SH-SY5Y (cell line): ENCODE results near the gene DLG2.

Experiments used
- GATA2 ChIP-seq: IDR thresholded peaks from 2 replicates; pipeline ENCODE4 v1.6.1; 2011; ENCODE audit warnings: mild to moderate bottlenecking, low read depth, low read length
- GATA3 ChIP-seq: IDR thresholded peaks from 2 replicates; pipeline ENCODE4 v1.6.1; 2011; ENCODE audit warnings: low read depth, mild to moderate bottlenecking, low read length, moderate library complexity

The DLG2 gene

DNA sequence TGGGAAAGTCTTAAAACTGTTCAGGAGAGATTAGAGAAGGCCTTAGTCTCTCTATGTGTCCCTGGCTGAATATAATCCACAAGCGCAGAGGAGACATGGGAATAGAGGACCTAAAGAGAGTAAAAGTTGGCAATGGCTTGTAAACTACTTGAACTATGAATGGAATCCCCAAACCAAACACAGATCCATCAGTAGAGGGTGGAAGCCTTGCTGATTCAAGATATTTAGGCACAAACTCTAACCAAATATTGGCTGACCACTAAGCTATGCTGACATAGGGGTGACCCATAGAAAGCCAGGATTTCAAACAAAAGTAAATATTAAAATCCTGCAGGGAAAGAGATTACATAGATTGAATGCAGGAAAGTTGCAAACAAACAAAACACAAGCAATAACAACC is 439.2 kb downstream of the DLG2 start:
- TF ChIP-seq GATA2 (no peak), GATA3 (no peak)

DNA sequence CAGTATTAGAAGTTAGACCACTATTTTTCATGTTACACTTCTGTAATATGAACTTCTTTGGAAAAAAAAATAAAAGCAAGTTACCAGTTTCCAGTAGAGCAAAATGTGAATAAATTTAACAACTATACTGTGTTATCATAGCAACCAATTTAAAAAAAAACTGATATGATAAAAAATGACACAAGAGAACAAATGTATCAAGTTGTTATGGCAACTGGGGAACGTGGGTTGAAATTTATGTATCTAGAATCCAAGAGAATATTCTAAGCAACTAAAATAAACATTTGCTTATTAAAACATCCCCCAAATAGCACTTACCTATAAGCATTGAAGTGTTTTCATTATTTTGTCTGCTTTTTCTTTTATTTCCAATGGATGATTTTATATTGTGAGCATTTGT is 442.4 kb downstream of the DLG2 start:
- TF ChIP-seq GATA3 (no peak), GATA2 (no peak)

- TF ChIP-seq GATA2 (no peak), GATA3 (no peak)
Observed at GRCh38 chr11:85182441-85183387, 444.4 kb downstream of the DLG2 start.

- TF ChIP-seq GATA2 (no peak), GATA3 (no peak)
Observed at GRCh38 chr11:85180528-85180927, 446.6 kb downstream of the DLG2 start.

DNA sequence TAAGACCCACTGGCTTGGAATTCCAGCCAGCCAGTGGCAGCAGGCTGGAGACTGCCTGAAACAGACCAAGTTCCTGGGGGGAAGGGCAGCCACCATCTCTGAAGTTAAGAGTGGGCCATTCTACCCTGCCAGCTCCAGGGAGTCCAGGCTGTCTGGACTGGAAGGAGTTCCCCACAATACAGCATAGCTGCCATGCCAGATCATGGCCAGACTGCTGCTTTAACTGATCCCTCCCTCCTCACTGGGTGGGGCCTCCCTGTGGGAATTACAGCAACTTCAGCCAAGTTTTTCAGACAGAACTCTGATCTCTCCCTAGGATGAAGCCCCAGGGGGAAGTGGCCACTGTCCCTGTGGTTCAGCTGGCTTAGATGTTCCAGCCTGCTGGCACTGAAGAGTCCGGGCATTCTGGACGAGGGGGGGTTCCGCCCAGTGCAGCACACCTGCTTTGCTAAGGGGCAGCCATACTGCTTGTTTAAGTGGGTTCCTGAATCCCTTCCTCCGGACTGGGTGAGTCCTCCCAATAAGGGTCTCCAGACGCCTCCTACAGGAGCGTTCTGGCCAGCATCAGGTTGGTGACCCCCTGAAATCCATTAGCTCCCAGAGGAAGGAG is 455.4 kb downstream of the DLG2 start:
- TF ChIP-seq GATA3 (no peak), GATA2 (no peak)

- TF ChIP-seq GATA3 (no peak), GATA2 (no peak)
Observed at GRCh38 chr11:85170184-85170583, 457.0 kb downstream of the DLG2 start.

DNA sequence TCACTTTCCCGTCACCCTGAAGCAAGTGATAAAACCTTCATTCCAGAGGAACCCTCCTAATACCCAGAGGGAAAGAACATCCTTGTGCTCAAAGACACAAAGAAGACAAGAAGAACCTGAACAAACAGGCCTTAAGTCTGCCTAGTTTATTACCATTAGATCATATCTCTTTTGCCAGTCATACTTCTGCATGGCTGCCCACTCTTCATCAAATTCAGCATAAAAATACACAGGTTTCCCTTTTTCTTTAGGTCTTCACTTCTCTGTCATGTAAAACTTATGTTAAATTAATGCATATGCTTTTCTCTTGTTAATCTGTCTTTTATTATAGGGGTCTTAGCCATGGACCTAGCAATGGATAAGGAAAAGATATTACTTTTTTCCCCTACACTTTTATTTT is 459.7 kb downstream of the DLG2 start:
- TF ChIP-seq GATA2 (no peak), GATA3 (no peak)

DNA sequence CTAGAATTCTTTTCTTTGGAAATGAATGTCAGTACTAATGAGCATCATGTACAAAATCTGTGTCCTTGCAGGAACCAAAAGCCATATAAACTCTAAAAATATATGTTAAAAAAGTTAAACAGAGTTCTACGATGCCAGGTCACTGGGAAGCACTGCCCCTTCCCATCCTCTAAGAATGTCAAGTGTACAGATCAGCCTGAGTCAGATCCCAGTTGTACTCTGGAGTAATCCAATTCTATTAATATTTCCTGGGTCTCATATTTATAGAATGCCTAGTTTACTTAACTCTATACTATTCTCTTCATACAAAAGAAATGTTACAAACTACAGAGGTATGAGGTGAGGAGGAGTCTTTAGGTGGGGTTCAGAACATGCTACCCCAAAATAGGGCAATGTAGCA is 460.1 kb downstream of the DLG2 start:
- TF ChIP-seq GATA3 (no peak), GATA2 (no peak)

DNA sequence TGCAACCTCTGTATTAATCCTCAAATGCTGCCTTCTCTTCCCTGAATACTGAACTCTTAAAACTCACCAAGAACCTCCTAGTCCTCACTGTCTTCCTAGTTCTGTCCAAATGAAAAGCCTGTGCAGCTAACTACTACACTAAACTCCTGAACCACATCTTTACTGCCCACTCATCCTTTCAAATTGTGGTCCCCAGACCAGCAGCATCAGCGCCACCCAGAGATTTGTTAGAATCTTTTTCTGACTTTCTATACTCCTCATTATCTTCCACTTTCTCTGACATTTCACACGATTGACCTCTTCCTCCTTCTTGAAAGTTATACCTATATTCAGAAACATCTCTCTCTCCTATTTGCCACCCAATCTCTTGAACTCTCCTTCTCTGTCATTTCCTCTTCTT is 461.3 kb downstream of the DLG2 start:
- TF ChIP-seq GATA2 (no peak), GATA3 (no peak)

GRCh38 chr11:85164743-85165142 is 462.4 kb downstream of the DLG2 start:
- TF ChIP-seq GATA3 (no peak), GATA2 (no peak)

DNA sequence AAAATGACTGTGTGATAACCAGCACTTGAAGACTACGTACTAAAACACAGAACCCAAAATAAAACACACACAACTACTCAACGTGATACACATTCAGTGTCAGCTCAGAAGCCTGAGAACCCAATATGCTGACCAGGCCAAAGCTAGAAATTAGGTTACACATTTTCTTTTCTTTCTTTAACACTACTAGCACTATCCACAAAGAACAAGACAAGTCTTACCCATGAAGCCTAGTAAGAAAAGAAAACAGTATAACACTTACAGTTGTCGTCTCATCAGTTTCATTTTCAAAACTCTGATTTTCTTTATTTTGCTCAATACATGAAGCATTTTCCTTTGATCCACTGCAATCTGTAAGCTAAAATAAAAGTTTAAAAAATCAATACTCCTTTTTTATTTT is 472.9 kb downstream of the DLG2 start:
- TF ChIP-seq GATA3 (no peak), GATA2 (no peak)

DNA sequence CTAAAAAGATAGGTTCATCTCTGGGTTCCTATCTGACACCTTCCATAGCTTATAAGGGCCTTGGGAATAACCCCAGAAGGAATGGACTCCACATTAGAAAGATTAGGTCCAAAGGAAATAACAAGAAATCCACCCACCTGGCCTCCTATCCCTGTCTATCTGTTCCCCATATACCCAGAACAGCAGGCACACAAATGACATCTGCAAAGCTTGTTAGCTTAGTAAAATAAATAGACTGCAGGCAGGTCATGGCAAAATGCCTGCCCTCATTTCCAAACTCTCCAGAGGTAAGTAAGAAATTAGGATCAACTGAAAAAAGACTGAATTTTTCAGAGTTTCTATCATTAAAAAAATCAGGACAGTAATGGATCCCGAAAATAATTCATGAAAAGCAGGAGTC is 489.5 kb downstream of the DLG2 start:
- TF ChIP-seq GATA2: no peak
- TF ChIP-seq GATA3: no peak

- TF ChIP-seq GATA2 (no peak), GATA3 (no peak)
Observed at GRCh38 chr11:85133636-85134035, 493.5 kb downstream of the DLG2 start.

- no peak for TF ChIP-seq GATA2
- no peak for TF ChIP-seq GATA3
Observed at GRCh38 chr11:85132851-85133585, 494.1 kb downstream of the DLG2 start.
